Measurements from ENCODE around the gene CDH23. TPM values are rescaled to one million over a fixed set of nuclear protein-coding genes. Genes with fewer than 3 reads are reported as not detected.

The CDH23 gene
- total RNA-seq, 4 donors from 2014 or later, result 0.72 to 4.1 (median 2.2) TPM

DNA sequence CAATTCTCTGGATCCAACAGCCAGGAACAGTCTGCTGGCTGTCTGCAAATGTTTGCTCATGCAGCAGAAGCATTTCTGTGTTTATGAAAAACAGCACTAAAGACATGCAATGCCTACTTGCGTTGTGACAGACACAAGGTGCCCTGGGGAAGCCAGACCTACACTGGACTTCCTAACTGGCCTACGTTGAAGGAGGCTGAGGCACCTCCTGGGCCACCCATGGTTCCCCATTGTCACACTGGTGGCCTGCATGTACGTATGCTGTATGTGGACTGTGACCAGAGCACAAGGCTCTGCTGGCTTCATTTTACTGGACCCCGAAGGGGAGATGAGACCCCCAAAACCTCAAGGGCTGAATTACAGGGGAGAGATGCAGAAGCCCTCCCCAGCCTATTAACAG is 426.6 kb downstream of the CDH23 start:
- Histone ChIP-seq H3K27me3 (no peaks in the 10 kb centered on the region), H3K36me3 (peaks cover 98% of the 10 kb centered on the region), H3K4me1 (peaks cover 3% of the 10 kb centered on the region), H3K4me3 (no peak overlapping the region), H3K9me3 (no peaks in the 10 kb centered on the region), H3K27ac (no peak overlapping the region)
- no peak for TF ChIP-seq POLR2AphosphoS5 (IDR thresholded peaks at IDR 0.05)
- TF ChIP-seq, protein P1, sequence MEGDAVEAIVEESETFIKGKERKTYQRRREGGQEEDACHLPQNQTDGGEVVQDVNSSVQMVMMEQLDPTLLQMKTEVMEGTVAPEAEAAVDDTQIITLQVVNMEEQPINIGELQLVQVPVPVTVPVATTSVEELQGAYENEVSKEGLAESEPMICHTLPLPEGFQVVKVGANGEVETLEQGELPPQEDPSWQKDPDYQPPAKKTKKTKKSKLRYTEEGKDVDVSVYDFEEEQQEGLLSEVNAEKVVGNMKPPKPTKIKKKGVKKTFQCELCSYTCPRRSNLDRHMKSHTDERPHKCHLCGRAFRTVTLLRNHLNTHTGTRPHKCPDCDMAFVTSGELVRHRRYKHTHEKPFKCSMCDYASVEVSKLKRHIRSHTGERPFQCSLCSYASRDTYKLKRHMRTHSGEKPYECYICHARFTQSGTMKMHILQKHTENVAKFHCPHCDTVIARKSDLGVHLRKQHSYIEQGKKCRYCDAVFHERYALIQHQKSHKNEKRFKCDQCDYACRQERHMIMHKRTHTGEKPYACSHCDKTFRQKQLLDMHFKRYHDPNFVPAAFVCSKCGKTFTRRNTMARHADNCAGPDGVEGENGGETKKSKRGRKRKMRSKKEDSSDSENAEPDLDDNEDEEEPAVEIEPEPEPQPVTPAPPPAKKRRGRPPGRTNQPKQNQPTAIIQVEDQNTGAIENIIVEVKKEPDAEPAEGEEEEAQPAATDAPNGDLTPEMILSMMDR (IDR thresholded peaks at IDR 0.05), result no peak
- no peak for TF ChIP-seq POLR2A (IDR thresholded peaks at IDR 0.05)
- no peak for TF ChIP-seq EP300 (IDR thresholded peaks at IDR 0.05)
- WGBS, result 91% methylated on average over 3 of the region's 4 CpGs
- DNase-seq (ENCODE audit: low spot score in 2 of 2), result no peak

DNA sequence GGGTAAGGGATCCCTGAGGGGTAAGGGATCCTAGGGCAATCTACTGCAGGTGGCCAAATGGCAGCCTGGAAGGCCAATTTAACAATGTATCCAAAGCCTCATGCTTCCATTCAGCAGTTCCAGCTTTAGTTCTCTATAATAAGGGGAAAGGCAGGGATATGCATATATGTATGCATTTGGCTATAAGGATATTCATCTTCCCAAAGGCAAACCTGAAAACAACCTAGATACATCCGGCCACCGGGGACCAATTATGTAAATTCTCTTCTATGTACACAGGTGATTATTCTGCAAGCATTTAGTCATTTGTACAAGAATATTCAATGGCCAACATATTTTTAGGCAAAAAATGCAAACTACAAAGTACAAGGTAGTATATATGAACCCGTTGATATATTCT is 427.6 kb downstream of the CDH23 start:
- H3K4me1 ChIP-seq, result no peaks in the 10 kb centered on the region
- H3K36me3 ChIP-seq, result peaks cover 98% of the 10 kb centered on the region
- no peak overlapping the region for H3K27ac ChIP-seq
- no peak for DNase-seq (ENCODE audit: low spot score in 2 of 2)
- TF ChIP-seq POLR2A (IDR thresholded peaks at IDR 0.05), result no peak
- TF ChIP-seq EP300 (IDR thresholded peaks at IDR 0.05), result no peak
- TF ChIP-seq, protein P1 (IDR thresholded peaks at IDR 0.05), result no peak
- TF ChIP-seq POLR2AphosphoS5 (IDR thresholded peaks at IDR 0.05), result no peak
- no peak overlapping the region for H3K4me3 ChIP-seq
- H3K9me3 ChIP-seq, result no peaks in the 10 kb centered on the region
- WGBS, result 89% methylated on average over 3 of the region's 3 CpGs
- H3K27me3 ChIP-seq, result no peaks in the 10 kb centered on the region

DNA sequence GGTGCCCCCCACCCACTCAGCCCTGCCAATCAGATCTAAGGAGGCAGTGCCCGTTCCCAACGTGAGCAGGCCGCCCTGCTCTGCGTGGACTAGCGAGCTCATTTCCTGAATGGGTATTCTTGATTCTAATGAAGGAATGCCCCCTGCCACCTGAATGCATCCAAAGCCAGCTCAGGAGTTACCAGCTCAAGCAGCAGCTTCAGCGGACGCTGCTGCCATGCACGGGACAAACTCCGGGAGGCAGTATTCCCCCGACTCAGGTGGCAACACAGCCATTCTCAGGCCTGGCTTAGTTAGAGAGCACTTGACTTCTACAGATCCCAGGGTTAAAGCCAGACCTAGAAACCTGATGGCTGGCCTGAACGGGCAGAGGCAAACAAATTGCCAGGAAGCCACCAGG is 428.5 kb downstream of the CDH23 start:
- 81% methylated on average over 11 of the region's 11 CpGs for WGBS
- H3K4me1 ChIP-seq, result no peaks in the 10 kb centered on the region
- no peaks in the 10 kb centered on the region for H3K9me3 ChIP-seq
- no peaks in the 10 kb centered on the region for H3K27me3 ChIP-seq
- no peak overlapping the region for H3K4me3 ChIP-seq
- TF ChIP-seq POLR2AphosphoS5 (IDR thresholded peaks at IDR 0.05) (no peak), EP300 (IDR thresholded peaks at IDR 0.05) (no peak), POLR2A (IDR thresholded peaks at IDR 0.05) (no peak)
- TF ChIP-seq, protein P1 (IDR thresholded peaks at IDR 0.05), result no peak
- H3K36me3 ChIP-seq, result peaks cover 98% of the 10 kb centered on the region
- no peak for DNase-seq (ENCODE audit: low spot score in 2 of 2)
- no peak overlapping the region for H3K27ac ChIP-seq

DNA sequence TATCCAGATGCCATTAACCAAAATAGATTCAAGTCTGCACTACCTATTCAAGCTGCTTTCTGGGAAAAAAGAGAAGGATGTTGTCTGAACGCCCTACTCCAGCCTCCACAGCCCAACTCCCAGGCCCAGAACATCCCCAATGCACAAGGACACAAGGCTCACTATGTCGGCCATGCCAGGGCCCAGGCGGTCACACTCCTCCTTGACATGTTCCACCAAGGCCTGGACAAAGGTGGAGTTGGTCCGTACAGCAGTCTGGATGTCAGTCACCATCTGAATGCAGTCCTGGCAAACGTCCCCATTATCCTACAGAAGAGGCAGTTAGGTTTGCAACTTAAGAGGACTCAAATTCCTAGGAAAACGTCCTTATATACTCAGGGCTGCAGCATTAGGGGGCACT is 431.1 kb downstream of the CDH23 start:
- H3K27ac ChIP-seq, result no peak overlapping the region
- TF ChIP-seq POLR2A (IDR thresholded peaks at IDR 0.05), result no peak
- TF ChIP-seq, protein P1 (IDR thresholded peaks at IDR 0.05), result no peak
- TF ChIP-seq EP300 (IDR thresholded peaks at IDR 0.05), result no peak
- TF ChIP-seq POLR2AphosphoS5 (IDR thresholded peaks at IDR 0.05), result no peak
- 79% methylated on average over 6 of the region's 6 CpGs for WGBS
- DNase-seq (ENCODE audit: low spot score in 2 of 2), result no peak
- peaks cover 94% of the 10 kb centered on the region for H3K36me3 ChIP-seq
- H3K4me1 ChIP-seq, result peaks cover 3% of the 10 kb centered on the region
- no peak overlapping the region for H3K4me3 ChIP-seq
- H3K27me3 ChIP-seq, result no peaks in the 10 kb centered on the region
- no peaks in the 10 kb centered on the region for H3K9me3 ChIP-seq

DNA sequence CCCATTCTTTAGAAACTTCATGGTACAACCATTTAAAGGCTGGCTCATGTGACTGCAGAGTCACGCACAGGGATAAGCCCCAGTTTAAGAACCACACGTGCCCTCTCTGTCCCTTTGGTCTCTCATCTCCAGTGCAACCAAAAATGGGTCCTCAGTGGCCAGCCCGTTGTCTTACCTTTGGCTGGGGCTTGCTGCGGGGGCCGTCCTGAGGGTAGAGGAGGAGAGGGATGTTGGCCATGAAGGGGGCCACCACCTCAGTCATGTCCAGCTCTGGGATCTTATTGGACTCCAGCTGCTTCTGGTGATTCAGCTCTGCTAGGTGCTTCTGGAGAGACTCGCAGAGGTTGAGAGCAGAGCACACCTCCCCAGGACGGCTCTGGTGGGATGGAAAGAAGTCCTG is 432.0 kb downstream of the CDH23 start:
- WGBS, result 91% methylated on average over 7 of the region's 7 CpGs
- Histone ChIP-seq H3K4me3 (no peak overlapping the region), H3K4me1 (peaks cover 4% of the 10 kb centered on the region), H3K27me3 (no peaks in the 10 kb centered on the region), H3K27ac (no peak overlapping the region), H3K36me3 (peaks cover 91% of the 10 kb centered on the region), H3K9me3 (no peaks in the 10 kb centered on the region)
- DNase-seq (ENCODE audit: low spot score in 2 of 2), result no peak
- TF ChIP-seq EP300 (IDR thresholded peaks at IDR 0.05) (no peak), POLR2AphosphoS5 (IDR thresholded peaks at IDR 0.05) (no peak), POLR2A (IDR thresholded peaks at IDR 0.05) (no peak)
- TF ChIP-seq, protein P1 (IDR thresholded peaks at IDR 0.05), result no peak

All from suprapubic skin (tissue), 4 donors.